Memory B cell (primary cell): ENCODE results near the gene TOR4A.
A peak's percentile ranks its signal among the peaks of the same experiment; 100 is the strongest.
"Not testable (repeated sequence)": the region's sequence is repeated elsewhere in the genome, so short reads cannot be mapped to it uniquely, and the experiment has no call there.

Source experiments
- ATAC-seq: fragments of 150-1000 bp; cut with Tn5 transposase; 2 replicates; pipeline ENCODE4 v1.10.0; 2021; ENCODE audit warnings: low read depth, mild to moderate bottlenecking, moderate library complexity
- DNase-seq, 2 donors: peaks; one replicate each; pipeline ENCODE4 v3.0.0; 2022; ENCODE audit warnings: low spot score in 2 of 2
- H3K27ac Mint-ChIP-seq: one replicate; pipeline ENCODE4 v1.8.0; 2022; ENCODE audit warnings: mild to moderate bottlenecking, moderate library complexity, mixed read lengths
- H3K27me3 Mint-ChIP-seq: one replicate; pipeline ENCODE4 v1.8.0; 2022; ENCODE audit warnings: mixed read lengths
- H3K36me3 Mint-ChIP-seq: one replicate; pipeline ENCODE4 v1.8.0; 2022; ENCODE audit warnings: mild to moderate bottlenecking, mixed read lengths
- H3K4me1 Mint-ChIP-seq: one replicate; pipeline ENCODE4 v1.8.0; 2022; ENCODE audit warnings: mixed read lengths
- H3K4me3 Mint-ChIP-seq: one replicate; pipeline ENCODE4 v1.8.0; 2022; ENCODE audit warnings: mild to moderate bottlenecking, moderate library complexity, mixed read lengths
- H3K9me3 Mint-ChIP-seq: one replicate; pipeline ENCODE4 v1.8.0; 2022; ENCODE audit warnings: mixed read lengths

Gene TOR4A

GRCh38 chr9:137254624-137255447, 22.7 kb upstream of the TOR4A start, which contains the start of gene NELFB:
NELFB (plus strand) TSS chr9:137255327.
- DNase-seq: peak; percentile 98 to 100
- H3K4me1 Mint-ChIP-seq: peaks cover 9% of the 10 kb centered on the region
- H3K9me3 Mint-ChIP-seq: no peaks in the 10 kb centered on the region
- H3K4me3 Mint-ChIP-seq: peak within 1 kb of the TSS; percentile 89
- H3K36me3 Mint-ChIP-seq: no peaks in the 10 kb centered on the region
- ATAC-seq: peak; percentile 90
- H3K27ac Mint-ChIP-seq: peak within 1 kb of the TSS; percentile 76
- peaks cover 1% of the 10 kb centered on the region for H3K27me3 Mint-ChIP-seq

GRCh38 chr9:137255448-137256114, 21.9 kb upstream of the TOR4A start:
- no peak for DNase-seq
- H3K27ac Mint-ChIP-seq: no peak overlapping the region
- peaks cover 9% of the 10 kb centered on the region for H3K4me1 Mint-ChIP-seq
- H3K27me3 Mint-ChIP-seq: peaks cover 1% of the 10 kb centered on the region
- no peak for ATAC-seq
- H3K4me3 Mint-ChIP-seq: peak overlapping the region; percentile 84
- H3K36me3 Mint-ChIP-seq: no peaks in the 10 kb centered on the region
- H3K9me3 Mint-ChIP-seq: no peaks in the 10 kb centered on the region

- Mint-ChIP-seq H3K4me1 (peaks cover 9% of the 10 kb centered on the region), H3K36me3 (no peaks in the 10 kb centered on the region), H3K9me3 (no peaks in the 10 kb centered on the region), H3K27ac (no peak overlapping the region), H3K4me3 (peak overlapping the region; percentile 84), H3K27me3 (no peaks in the 10 kb centered on the region)
- no peak for ATAC-seq
- DNase-seq: no peak
These were observed 21.2 kb upstream of the TOR4A start for GRCh38 chr9:137256362-137256761.

- Mint-ChIP-seq H3K27ac (no peak overlapping the region), H3K27me3 (no peaks in the 10 kb centered on the region), H3K4me3 (peak overlapping the region; percentile 39), H3K4me1 (peaks cover 12% of the 10 kb centered on the region), H3K9me3 (no peaks in the 10 kb centered on the region), H3K36me3 (no peaks in the 10 kb centered on the region)
- ATAC-seq (no peak), DNase-seq (no peak)
These were observed 20.7 kb upstream of the TOR4A start for GRCh38 chr9:137256856-137257255.

- not testable (repeated sequence) for H3K27ac Mint-ChIP-seq, DNase-seq, ATAC-seq, H3K36me3 Mint-ChIP-seq, H3K4me1 Mint-ChIP-seq, H3K4me3 Mint-ChIP-seq, H3K9me3 Mint-ChIP-seq, H3K27me3 Mint-ChIP-seq
These were observed 15.2 kb upstream of the TOR4A start for GRCh38 chr9:137262173-137262908.

- H3K4me3 Mint-ChIP-seq: no peak overlapping the region
- peaks cover 12% of the 10 kb centered on the region for H3K4me1 Mint-ChIP-seq
- no peaks in the 10 kb centered on the region for H3K27me3 Mint-ChIP-seq
- ATAC-seq (no peak), DNase-seq (no peak)
- peaks cover 3% of the 10 kb centered on the region for H3K36me3 Mint-ChIP-seq
- H3K9me3 Mint-ChIP-seq: no peaks in the 10 kb centered on the region
- H3K27ac Mint-ChIP-seq: no peak overlapping the region
These were observed 14.6 kb upstream of the TOR4A start for GRCh38 chr9:137262909-137263285.

GRCh38 chr9:137263506-137263905, 14.0 kb upstream of the TOR4A start:
- H3K4me3 Mint-ChIP-seq: no peak overlapping the region
- DNase-seq (no peak), ATAC-seq (no peak)
- H3K27me3 Mint-ChIP-seq: no peaks in the 10 kb centered on the region
- no peaks in the 10 kb centered on the region for H3K9me3 Mint-ChIP-seq
- H3K4me1 Mint-ChIP-seq: peaks cover 16% of the 10 kb centered on the region
- H3K27ac Mint-ChIP-seq: no peak overlapping the region
- peaks cover 3% of the 10 kb centered on the region for H3K36me3 Mint-ChIP-seq

GRCh38 chr9:137264067-137264466, 13.5 kb upstream of the TOR4A start:
- H3K4me1 Mint-ChIP-seq: peaks cover 20% of the 10 kb centered on the region
- H3K27me3 Mint-ChIP-seq: no peaks in the 10 kb centered on the region
- H3K27ac Mint-ChIP-seq: no peak overlapping the region
- DNase-seq (no peak), ATAC-seq (no peak)
- no peaks in the 10 kb centered on the region for H3K9me3 Mint-ChIP-seq
- H3K36me3 Mint-ChIP-seq: peaks cover 6% of the 10 kb centered on the region
- H3K4me3 Mint-ChIP-seq: no peak overlapping the region

GRCh38 chr9:137265496-137266161, 11.9 kb upstream of the TOR4A start:
- Mint-ChIP-seq H3K27ac (no peak overlapping the region), H3K4me1 (peaks cover 26% of the 10 kb centered on the region), H3K27me3 (no peaks in the 10 kb centered on the region), H3K36me3 (peaks cover 6% of the 10 kb centered on the region), H3K4me3 (no peak overlapping the region), H3K9me3 (no peaks in the 10 kb centered on the region)
- no peak for DNase-seq
- ATAC-seq: no peak

- DNase-seq: no peak
- H3K27me3 Mint-ChIP-seq: no peaks in the 10 kb centered on the region
- H3K4me1 Mint-ChIP-seq: peaks cover 26% of the 10 kb centered on the region
- H3K9me3 Mint-ChIP-seq: no peaks in the 10 kb centered on the region
- no peak overlapping the region for H3K4me3 Mint-ChIP-seq
- no peak for ATAC-seq
- no peak overlapping the region for H3K27ac Mint-ChIP-seq
- peaks cover 6% of the 10 kb centered on the region for H3K36me3 Mint-ChIP-seq
These were observed 11.4 kb upstream of the TOR4A start for GRCh38 chr9:137266162-137266527.

GRCh38 chr9:137266585-137267453, 10.7 kb upstream of the TOR4A start:
- ATAC-seq (no peak), DNase-seq (no peak)
- Mint-ChIP-seq H3K27ac (no peak overlapping the region), H3K27me3 (no peaks in the 10 kb centered on the region), H3K9me3 (no peaks in the 10 kb centered on the region), H3K36me3 (peaks cover 6% of the 10 kb centered on the region), H3K4me1 (peaks cover 26% of the 10 kb centered on the region), H3K4me3 (no peak overlapping the region)

GRCh38 chr9:137267933-137268355, 9.6 kb upstream of the TOR4A start:
- no peaks in the 10 kb centered on the region for H3K27me3 Mint-ChIP-seq
- no peaks in the 10 kb centered on the region for H3K9me3 Mint-ChIP-seq
- H3K36me3 Mint-ChIP-seq: peaks cover 6% of the 10 kb centered on the region
- DNase-seq: no peak
- H3K4me3 Mint-ChIP-seq: peak overlapping the region; percentile 87
- peak; percentile 44 for ATAC-seq
- peaks cover 25% of the 10 kb centered on the region for H3K4me1 Mint-ChIP-seq
- H3K27ac Mint-ChIP-seq: peak overlapping the region; percentile 54

- ATAC-seq (peak; percentile 9), DNase-seq (no peak)
- Mint-ChIP-seq H3K36me3 (peaks cover 6% of the 10 kb centered on the region), H3K9me3 (no peaks in the 10 kb centered on the region), H3K27ac (peak overlapping the region; percentile 54), H3K27me3 (no peaks in the 10 kb centered on the region), H3K4me3 (peak overlapping the region; percentile 87), H3K4me1 (peaks cover 22% of the 10 kb centered on the region)
These were observed 8.9 kb upstream of the TOR4A start for GRCh38 chr9:137268538-137269201.
